GM21737 (cell line): ENCODE data around the gene ELAVL1.
"Not testable (repeated sequence)": the region's sequence is repeated elsewhere in the genome, so short reads cannot be mapped to it uniquely, and the experiment has no call there.

Source experiments
- ATAC-seq: cut with Tn5 transposase; IDR thresholded peaks from one replicate; pipeline ENCODE4 v1.9.1; 2021; ENCODE audit warnings: mild to moderate bottlenecking, moderate library complexity; ENCODE audit not compliant: unreplicated experiment

Gene ELAVL1

DNA sequence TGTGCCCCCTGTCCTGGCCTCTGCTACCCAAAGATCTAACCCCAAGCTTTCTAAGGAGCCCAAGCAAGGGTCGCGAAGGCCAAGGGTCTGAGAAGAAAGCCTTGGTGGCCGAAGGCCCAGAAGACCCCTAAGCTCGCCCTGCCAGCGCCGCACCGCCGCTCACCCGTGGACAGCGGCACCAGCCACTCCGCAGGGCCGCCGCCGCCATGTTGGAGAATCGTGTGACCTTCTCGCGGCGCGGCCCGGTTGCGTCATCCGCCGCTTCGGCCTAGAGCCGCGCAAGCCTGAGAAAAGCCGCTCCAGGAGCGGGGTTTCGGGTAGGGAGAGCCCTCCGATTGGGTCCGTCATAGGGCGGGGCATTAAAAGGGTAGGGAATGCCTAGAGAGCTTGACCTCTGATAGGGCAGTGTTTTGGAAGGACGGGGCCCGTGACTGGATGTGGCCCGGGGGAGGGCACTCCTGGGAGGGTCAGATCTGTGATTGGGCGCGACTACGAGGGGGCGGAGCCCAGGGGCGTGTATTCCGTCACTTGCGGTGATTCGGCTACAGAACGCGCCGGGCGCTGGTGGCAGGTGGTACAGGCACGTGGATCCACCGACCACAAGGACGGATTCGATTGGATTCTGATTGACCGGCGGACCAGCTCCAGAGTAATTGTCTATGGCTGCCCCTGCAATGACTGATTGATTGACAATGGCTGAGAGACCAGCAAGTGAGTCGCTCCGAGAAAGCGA, 61.8 kb downstream of the ELAVL1 start, which contains the start of gene TIMM44:
Gene TIMM44, minus strand, starts transcription at position 223 of the 733 bp plus-strand sequence. Its CDS starts 15 bp downstream, at position 208.
- peak; percentile 93 for ATAC-seq

DNA sequence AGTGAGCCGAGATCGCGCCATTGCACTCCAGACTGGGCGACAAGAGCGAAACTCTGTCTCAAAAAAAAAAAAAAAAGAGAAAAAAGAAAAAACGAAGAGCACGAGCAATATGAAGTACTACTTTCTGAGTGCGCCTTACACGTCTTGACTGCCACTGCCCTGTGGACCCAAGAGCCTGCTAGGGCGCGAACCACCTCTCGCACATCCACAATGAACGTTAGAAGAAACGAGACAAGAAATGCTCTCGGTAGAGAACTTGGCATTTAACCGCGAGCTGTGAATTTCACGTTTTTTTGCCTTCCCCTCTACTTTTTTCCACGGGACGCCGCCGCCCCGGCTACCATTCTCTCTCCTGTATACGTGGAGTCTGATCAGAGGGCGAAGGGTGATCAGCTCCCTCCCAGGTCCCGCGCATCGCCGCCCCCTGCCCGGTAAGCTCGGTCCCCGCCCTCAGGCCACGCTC, 62.4 kb downstream of the ELAVL1 start:
- ATAC-seq = no peak

DNA sequence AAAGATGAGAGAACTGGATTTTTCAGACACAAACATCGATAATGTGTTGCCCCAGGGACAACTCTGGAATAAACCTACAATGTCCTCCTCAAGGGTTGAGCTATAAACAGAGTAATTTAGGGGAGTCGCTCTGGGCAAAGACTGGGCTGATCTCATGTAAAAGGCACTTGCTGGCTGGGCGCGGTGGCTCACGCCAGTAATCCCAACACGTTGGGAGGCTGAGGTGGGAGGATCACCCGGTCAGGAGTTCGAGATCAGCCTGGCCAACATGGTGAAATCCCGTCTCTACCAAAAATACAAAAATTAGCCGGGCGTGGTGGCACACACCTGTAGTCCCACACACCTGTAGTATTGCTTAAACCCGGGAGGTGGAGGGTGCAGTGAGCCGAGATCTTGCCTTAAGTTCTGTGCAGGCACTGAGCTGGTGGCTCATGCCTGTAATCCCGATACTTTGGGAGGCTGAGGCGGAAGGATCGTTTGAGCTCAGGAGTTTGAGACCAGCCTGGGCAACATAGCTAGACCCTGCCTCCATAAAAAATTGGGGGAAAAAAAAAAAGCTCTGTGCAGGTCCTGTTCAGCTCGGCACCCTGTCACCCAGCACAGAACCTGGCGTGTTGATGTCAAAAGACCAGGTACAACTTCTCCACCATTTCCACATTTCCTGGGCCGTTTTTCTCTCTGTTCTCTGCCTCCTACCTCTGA, 63.4 kb downstream of the ELAVL1 start:
- ATAC-seq = no peak

DNA sequence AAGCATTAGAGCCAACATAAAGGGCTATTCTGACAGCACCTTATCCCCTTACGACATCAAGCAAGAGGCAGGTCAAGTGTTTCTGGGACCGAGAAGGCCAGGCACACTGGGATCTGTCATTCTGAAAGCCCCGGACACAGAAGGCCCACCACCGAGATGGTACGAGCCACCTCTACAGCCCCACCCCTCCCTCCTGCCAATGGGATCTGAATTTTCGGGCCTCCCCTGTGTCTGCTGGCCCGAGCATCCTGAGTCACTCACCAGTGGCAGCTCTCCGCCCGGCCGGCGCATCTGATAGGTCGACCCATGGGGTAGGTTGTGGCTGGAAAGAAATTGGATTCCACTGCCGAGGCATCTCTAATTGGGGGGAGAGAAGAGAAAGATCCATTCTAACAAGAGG, 64.6 kb downstream of the ELAVL1 start:
- no peak for ATAC-seq

DNA sequence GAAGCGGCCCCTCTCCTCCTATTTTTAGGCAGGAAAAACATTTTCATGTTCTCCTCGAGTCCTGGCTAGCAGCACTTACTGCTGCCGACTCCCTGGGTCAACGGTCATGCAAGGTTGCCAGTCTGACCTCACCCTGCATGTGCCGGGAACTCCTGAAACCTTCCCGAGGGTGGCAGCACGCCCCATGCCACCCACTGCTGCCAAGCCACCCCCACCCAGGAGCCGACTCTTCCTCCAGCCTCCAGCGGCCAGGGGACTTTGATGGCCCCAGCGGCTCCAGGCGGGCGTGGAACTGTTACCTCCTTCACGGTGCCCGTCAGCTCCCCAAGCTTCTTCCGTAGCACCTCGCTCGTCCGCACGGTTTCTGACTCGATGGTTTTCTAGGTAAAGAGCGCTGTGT, 70.7 kb downstream of the ELAVL1 start:
- no peak for ATAC-seq

DNA sequence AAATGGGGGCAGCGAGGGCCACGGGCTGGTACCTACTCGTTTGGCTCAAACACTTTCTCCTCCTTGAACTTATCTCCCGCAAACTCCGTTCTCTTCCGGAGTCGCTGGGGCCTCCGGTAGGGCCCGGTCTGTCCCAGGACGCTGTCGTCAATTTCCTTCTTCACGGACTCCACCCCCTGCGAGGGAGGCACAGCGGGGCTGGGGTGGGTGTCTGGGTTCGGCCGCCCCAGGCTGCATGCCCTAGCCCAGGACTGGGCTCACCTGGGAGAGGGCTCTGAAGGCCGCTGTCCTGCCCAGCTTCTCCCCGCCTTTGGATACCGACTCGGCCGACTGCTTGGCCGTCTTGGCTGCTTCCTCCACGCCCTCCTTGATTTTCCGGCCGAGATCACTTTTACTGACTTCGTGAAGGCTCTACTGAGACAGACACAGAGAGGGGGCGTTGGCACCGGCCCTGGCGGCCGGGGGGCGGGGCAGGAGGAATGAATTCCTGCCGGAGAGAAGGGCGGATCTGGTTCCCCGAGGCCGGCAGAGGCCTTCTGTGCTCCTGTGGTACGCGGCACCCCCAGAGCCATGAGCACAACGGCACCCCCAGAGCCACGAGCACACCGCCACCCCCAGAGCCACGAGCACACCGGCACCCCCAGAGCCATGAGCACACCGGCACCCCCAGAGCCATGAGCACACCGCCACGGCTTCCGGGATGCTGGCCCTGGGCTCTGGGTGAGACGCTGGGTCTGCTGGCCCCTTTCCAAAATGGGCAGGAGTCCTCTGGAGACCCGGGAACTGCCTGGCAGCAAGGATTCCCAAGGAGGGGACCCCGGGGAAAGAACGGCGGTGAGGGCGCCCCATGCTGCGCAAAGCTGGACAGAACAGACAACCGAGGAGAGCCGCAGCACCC, 71.4 kb downstream of the ELAVL1 start:
- ATAC-seq = no peak

DNA sequence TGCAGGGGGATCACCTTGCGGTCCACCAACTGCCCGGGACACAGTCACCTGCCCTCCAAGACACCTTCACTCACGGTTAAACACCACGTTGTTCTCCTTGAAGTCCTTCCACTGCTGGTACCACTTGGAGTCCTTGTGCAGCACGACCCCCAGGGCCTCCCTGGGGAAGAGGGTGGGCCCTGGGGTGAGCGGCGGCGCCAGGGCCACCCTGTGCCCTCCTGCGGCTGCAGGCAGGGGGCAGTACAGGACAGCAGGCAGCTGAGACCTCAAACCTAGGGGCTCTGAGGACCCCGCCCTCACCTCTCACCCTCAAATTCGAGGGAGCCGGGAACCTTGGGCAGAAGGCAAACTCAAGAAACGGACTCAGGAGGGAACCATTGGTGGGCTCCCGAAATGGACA, 72.0 kb downstream of the ELAVL1 start:
- no peak for ATAC-seq

DNA sequence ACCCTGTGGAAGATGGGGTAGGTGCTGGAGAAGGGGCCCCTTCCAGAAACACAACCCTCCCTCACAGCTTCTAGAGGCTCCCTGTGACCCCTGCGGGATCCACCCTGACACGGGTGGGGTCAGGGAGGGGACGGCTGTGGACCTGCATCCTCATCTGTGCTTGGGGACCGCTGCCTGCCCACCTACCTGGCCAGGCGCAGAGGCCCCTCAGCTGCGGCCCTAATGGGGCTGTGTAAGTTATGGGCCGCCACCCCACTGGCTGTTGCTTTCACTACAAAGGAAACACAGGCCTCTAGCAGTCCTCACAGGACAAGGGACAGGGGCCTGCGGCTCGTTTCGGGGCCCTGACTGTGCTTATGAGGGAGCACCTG, 72.5 kb downstream of the ELAVL1 start:
- no peak for ATAC-seq

DNA sequence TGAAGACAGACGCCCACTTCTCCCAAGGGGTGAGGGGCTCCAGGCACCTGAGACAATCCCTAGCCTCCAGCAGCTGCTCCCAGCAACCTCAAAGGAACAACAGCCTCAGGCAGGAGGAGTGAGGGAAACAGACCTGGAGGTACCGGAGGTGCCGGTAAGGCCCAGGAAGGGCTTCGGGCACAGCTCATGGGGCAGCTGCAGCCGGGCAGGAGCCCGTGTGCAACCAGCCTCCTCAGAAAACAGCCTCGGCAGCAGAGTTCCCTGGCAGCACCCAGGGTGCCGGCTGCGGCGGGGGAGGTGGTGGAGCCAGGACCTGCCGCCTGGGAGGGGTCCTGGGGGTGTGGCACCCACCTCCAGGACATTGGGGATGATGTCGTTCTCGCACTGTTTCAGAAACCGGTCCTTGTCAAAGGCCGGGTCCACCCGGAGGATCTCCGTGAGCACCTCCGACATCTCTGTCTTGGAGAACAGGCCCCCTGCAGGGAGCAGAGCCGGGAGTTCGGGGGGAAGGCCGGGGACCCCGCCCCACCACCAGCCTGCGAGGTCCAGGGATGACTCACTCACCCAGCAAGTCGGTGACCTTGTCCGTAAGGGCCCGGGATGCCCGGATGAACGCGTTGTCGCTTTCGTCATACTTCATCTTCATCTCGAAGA, 73.0 kb downstream of the ELAVL1 start:
- ATAC-seq = no peak

DNA sequence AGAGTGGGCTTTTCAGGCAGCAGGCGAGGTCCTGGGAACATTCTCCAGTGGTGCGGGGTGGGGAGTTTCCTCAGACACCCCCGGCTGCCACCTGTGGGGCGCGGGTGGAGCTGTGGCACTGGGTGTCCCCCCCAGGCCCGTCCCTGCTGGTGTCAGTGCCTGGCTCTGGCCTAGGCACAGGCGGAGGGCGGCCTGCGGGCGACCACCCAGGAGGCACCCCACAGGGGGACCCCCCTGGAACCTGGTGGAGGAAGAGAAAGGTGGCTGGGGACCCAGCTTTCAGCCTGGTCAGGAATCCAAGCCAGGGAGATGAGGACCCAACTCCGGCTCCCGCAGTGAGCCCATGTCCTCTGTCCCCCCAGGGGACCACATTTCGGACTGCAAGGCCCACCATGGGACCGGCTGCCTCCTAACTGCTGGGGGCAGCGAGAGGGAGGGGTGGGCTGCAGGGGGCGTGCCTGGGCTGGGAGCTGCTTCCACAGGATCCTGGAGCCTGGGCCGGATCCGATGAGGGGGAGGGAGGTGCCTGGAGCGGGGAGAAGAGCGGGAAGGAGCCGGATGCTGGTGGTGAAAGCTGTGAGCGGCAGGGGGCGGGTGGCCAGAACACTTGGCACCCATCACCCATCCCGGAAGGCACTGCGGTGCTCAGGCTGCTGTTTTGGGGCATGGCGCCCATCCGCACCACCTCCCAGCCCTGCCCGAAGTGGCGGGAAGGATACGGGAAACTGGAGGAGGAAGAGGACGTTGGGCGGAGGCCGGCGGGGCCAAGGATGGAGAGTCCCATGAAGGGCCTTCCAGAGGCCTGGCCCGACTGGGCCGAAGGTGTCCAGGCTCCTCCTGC, 74.0 kb downstream of the ELAVL1 start:
- no peak for ATAC-seq

DNA sequence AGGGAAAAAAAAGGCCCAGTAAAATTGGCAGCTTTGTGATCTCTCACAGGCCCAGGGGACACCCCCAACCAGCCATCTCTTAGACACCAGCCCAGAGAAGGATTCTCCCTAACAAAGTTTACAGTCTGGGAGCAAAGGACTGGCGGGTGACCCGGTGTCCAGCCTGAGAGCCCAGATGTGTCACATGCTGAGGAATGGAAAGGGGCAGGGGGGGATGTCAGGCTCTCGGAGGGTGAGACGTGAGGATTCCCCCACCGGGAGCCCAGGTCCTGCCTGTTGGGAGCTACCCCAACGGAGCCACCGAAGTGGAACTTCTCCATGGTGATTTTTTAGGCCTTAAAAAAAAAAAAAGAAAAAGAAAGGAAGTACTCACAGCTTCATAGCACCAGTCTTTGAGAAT, 74.7 kb downstream of the ELAVL1 start:
- no peak for ATAC-seq

DNA sequence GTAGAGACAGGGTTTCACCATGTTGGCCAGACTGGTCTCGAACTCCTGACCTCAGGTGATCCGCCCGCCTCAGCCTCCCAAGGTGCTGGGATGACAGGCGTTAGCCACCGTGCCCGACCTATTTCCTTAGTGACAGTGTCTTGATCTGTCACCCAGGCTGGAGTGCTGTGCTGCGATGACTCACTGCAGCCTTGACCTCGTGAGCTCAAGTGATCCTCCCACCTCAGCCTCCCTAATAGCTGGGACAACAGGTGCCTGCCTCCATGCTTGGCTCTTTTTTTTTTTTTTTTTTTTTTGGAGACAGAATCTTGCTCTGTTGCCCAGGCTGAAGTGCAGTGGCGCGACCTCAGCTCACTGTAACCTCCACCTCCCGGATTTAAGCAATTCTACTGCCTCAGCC, 75.4 kb downstream of the ELAVL1 start:
- not testable (repeated sequence) for ATAC-seq

DNA sequence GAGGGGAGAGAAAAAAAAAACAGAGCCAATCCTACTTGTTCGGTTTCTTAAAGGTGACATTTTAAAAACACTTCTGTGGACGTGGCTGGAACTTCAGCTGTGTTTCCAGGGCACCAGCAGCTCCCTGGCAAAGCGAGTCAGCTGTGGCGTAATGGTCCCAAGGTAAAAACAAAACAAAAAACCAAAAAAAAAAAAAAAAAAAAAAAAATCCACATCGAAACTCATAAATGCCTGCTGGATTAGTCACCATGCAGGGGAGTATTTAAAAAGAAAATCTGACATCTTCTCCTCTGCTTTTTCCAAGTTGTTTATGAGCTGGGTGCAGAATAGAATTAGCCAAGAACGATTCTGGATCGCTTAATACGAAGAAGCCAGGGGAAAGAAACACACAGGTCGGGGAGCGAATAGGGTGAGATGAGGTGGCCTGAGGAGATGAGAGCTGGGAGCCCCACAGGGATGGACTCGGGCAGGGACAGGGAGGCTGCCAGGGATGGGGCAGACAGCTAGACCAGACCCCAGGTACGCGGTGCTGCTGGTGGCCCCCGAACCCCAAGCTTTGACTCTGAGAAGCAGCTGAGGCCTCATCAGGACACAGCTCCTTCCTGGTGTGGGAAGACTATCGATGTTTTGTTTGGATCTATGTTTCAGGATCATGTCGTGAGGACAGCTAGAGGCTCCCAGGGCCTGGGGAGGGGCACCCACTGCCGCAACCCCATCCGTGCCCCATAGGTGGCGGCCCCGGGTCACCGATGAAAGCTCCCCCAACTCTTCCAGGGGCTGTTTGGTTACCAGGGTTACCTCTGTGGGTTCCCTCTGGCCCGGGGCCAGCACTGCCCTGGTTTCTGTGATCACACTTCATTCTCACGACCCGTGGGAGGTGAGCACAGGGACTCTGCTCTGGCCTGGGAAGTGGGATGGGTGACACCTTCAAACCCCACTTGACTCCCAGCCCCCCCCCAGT, 76.4 kb downstream of the ELAVL1 start:
- no peak for ATAC-seq

DNA sequence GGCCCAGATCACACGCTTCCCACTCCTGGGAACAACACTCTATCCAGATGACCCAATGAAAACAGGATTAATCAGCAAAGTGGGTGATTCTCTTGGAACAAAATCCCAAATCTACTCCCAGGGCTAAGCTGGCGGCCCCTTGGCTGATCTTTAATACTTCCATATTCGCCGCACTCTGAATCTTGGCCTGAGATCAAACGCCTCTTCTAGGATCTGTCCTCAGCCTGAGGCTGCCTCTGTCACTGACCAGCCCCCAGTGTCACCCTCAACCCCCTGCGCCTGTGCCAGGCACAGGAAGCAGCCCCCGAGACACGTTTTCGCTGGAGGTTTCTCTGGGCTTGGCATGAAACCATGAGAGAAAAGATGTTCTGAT, 77.1 kb downstream of the ELAVL1 start:
- no peak for ATAC-seq

DNA sequence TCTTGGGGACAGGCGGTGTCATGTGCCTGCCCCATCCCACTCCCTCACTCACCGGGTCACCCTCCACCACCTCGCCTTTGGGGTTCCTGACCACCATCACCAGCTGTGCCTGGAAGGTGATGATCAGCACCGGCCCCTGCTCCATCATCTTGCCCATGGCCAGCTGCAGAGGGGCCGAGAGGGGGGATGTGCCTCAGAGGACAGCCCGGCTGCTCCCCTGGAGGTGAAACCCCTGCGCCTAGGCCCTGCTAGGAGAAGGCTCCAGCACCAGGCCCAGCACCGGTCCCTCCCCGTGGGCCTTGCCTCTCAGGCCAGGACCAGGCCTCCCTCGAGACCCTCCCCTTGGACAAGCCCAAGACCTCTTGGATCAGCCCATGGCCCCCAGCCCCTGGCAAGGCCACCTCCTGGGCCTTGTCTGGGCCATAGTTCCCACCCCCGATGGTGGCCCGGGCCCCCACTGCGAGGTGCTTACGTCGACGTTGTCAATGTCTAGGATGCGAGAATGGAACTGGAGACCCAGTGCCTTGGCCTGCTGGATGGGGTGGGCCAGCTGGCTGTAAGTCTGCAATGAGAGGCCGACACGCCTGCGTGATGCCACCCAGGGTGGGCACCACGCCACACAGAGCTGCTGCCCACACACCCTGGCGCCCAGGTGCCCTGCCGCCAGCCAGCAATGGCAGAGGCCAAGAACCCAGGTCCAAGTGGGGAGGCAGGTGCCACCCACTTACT, 77.7 kb downstream of the ELAVL1 start:
- no peak for ATAC-seq

DNA sequence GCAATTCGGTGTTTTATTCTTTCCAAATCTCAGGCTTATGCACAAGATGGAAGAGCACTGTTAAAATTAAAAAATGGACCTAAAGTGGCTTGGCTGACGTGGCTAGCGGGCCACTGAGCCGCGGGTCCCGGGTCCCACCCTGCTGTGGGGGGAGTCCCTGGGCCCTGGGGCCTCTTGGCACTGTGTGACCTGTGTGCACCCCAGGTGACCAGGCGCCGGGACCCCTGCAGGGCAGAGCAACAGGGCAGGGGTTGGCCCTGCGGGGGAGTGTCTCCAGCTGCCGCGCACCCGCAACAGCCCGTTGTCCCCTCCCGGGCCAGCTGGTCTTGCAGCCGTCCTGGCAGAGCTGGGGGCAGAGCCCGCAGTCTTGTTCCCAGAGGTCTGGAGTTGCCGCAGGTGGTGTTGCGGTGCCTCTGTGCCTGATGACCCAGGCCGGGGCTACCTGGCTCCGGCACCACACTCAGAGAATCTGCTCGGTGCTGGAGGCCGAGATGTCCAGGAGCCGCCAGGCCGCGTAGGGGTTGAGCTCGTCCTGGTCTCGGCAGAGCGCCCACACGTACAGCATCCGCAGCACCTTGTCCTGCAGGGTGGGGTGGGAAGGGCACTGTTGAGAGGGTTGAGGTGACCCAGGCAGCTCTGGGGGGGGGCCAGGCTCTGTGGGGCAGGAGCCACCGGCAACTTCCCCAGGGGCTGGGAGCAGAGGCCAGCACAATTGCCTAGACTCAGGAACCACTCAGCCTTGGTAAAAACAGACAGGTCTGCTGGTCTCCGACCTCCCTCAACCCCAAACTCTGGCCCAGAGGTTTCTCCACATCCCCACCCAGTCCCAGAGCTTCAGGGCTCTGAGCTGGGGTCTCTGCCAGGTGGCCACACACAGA, 78.5 kb downstream of the ELAVL1 start:
- no peak for ATAC-seq

DNA sequence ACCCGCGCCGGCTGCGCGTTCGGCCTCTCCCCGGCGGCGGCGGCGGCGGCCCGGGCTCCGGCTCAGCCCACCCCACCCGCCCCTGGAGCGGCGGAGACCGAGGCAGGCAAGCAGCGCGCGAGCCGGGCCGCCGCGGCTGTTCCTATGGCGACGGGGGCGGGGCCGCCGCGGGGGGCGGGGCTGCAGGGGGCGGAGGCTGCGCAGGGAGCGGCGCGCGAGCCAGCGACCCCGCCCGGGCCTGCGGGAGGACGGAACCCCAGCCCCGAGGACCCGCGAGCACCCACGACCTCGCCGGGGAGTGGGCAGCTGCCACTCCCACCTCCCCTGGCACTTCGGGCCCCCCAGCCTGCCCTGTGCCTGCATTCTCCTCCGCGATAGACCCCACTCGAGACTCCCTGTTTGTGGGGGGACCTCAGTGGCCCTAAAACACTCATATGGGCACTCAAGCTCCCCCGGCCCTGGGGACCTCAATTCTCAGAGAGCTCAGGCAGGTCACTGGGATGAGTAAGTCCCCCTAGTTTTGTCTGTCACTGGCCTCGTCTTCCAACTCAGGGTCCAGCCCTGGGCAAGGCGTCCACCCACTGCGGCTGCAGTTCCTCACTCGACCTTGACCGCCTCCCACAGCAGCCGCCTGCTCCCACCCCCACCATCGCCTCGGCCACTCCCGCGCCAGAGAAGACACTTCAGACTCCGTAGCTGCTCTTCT, 79.3 kb downstream of the ELAVL1 start, which contains the start of gene CTXN1:
Gene CTXN1, minus strand, starts transcription at position 115 of the 706 bp plus-strand sequence. CDS start 597 bp downstream, outside the sequence.
- ATAC-seq = no peak
